H54 (cell line): ENCODE measurements around the gene PRIM2.
"Not testable (repeated sequence)": the region's sequence is repeated elsewhere in the genome, so short reads cannot be mapped to it uniquely, and the experiment has no call there.

Experiments
- DNase-seq: peaks from one replicate; pipeline ENCODE4 v3.0.0; 2011; ENCODE audit warnings: low spot score, mixed read lengths; ENCODE audit not compliant: insufficient read length
- FAIRE-seq: peaks from 3 replicates; lab custom pipeline; 2011; peaks lifted over from hg19 to GRCh38; lab: Jason Lieb, UNC
- POLR2A ChIP-seq: IDR thresholded peaks from 2 replicates; pipeline ENCODE4 v1.6.1; 2011; ENCODE audit warnings: low read depth, mild to moderate bottlenecking, low read length

Gene PRIM2

GRCh38 chr6:57459781-57460180 lies 142.4 kb downstream of the PRIM2 start:
- FAIRE-seq, DNase-seq: not testable (repeated sequence)

- DNase-seq, FAIRE-seq: not testable (repeated sequence)
These were observed 143.6 kb downstream of the PRIM2 start for GRCh38 chr6:57461022-57461421.

DNA sequence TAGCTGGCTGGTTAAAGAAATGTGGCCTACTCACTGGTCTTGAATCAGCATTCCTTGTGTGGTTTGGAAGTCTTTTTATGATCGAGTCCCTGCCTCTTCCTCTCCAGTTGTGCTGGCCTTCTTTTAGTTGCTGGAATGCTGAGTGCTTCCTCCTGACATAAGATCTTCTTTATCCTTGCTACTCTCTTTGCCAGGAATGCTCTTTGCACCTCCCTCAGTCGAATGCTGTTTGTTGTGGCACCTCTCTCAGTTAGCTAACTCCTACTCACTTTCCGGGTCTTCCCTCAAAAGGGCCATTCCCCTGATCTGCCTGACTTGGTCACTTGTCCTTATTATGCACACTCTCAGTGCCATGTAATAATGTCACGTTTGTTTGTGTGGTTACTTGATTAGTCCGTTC lies 146.4 kb downstream of the PRIM2 start:
- DNase-seq, FAIRE-seq: not testable (repeated sequence)

DNA sequence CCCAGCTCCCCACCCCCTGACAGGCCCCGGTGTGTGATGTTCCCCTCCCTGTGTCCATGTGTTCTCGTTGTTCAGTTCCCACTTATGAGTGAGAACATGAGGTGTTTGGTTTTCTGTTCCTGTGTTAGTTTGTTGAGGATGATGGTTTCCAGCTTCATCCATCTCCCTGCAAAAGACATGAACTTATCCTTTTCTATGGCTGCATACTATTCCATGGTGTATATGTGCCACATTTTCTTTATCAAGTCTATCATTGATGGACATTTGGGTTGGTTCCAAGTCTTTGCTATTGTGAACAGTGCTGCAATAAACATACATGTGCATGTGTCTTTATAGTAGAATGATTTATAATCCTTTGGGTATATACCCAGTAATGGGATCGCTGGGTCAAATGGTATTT lies 148.5 kb downstream of the PRIM2 start:
- not testable (repeated sequence) for FAIRE-seq, DNase-seq

- no peak for TF ChIP-seq POLR2A
- FAIRE-seq (peak; percentile 71), DNase-seq (no peak)
These were observed 151.6 kb downstream of the PRIM2 start for GRCh38 chr6:57469072-57469471.

- not testable (repeated sequence) for FAIRE-seq, DNase-seq
These were observed 152.7 kb downstream of the PRIM2 start for GRCh38 chr6:57470148-57470547.

GRCh38 chr6:57471314-57471864 lies 154.0 kb downstream of the PRIM2 start:
- DNase-seq = not testable (repeated sequence)
- peak; percentile 55 for FAIRE-seq

GRCh38 chr6:57472861-57473362 lies 155.5 kb downstream of the PRIM2 start:
- FAIRE-seq = peak; percentile 97
- peak; percentile 6 for DNase-seq

DNA sequence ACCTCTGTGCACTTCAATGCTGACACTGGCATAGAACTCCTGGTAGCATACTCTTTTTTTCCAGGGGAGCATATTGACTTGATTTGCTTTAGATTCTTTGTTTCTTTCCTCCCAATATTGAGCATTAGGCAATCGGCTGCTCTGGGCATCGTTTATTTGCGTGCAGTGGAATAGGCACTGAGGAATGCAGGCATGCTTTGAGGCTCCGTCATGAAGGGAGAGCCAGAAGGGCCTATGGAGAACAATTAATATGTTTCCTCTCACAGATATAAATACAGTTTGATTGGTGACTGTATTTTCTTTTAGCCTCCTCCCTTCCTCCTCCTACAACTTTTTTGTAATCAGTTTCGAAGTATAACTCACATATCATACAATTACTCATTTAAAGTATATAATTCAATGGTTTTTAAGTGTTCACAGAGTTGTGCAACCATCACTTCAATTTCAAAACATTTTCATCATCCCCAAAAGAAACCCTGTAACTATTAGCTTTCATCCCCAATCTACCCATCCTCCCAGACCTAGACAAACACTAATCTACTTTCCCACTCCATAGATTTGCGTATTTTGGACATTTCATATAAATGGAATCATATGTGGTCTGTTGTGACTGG lies 157.5 kb downstream of the PRIM2 start:
- not testable (repeated sequence) for DNase-seq
- FAIRE-seq = peak; percentile 6

DNA sequence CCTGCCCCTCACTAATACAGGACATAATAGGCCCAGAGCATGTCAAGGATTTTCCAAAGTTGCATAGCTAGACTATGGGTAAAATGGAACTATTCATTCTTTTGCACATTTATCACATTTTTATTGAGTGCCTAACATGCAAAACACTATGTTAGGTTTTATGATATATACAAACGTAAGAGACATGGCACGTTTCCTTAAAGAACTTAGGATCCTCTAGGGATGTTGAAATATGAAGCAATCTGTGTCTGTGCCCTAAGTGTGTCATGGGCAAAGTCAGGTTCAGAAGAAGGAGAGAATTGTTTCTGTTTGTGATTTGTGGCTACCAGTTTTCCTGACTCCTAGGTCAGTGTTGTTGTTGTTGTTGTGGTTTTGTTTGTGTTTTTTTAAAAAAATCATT lies 158.2 kb downstream of the PRIM2 start:
- not testable (repeated sequence) for FAIRE-seq

GRCh38 chr6:57480194-57480593 lies 162.8 kb downstream of the PRIM2 start:
- FAIRE-seq, DNase-seq: not testable (repeated sequence)

More for the DNA sequence above, 158.2 kb downstream of the PRIM2 start:
- DNase-seq = not testable (repeated sequence)

DNA sequence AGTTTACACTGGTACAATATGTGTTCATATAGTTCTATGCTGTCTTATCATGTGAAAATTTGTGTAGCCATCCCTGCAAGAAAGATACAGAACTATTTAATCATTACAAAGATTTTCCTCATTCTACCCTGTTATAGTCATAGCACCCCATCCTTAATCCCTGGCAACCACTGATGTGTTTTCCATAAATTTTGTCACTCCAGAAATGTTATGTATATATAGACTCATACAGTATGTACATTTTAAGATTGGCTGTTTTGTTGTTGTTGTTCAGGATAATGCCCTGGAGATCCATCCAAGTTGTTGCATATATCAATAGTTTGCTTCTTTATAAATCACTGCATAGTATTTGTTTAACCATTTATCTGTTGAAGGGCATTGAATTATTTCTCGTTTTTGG lies 163.7 kb downstream of the PRIM2 start:
- DNase-seq = not testable (repeated sequence)
- peak; percentile 15 for FAIRE-seq

DNA sequence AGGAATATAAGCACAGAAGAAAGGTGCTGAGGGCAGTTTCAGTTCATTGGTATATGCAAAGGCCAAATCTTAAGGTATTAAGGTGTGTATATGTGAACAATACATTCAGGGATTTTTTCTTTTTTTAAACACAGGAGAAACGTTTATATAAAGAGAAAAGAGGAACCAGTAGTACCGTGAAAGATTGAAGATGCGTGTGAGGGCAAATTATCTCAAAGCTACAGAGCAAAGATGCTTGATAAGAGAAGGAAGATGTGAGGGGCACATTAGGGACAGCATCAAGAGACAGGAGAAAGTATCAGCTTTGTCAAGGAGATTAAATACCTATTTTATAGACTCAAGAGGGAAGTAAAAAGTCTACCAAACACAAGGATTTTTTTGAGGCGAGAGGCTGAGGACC lies 165.0 kb downstream of the PRIM2 start:
- not testable (repeated sequence) for FAIRE-seq, DNase-seq

DNA sequence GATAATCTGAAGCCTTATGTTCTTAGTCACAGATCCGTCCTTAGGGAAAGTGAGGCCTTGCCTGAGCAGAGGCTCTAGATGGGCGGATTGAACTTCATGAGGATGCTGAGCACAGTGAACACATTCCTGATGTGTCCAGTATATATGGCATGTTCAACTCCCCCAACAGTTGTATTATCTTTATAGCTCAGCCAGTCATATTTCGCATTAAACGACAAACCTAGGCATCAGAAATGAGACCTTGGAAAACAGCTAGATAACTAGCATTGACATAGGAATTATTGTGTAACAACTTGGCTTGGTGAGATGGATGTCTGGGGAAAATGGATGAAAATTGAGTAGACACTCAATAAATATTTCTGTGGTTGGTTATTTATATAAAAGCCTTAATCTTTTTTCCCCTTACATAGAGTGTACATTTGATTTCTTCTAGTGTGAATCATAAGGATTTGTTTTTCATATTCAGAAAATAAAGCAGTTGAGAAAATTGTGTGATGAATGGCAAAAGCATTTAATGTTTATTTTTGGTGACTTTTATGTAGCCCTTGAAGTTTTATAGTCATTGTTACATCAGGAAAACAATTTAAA lies 169.2 kb downstream of the PRIM2 start:
- FAIRE-seq = peak; percentile 38
- DNase-seq = not testable (repeated sequence)

- not testable (repeated sequence) for FAIRE-seq, DNase-seq
These were observed 171.1 kb downstream of the PRIM2 start for GRCh38 chr6:57488551-57488950.

- not testable (repeated sequence) for DNase-seq, FAIRE-seq
These were observed 172.5 kb downstream of the PRIM2 start for GRCh38 chr6:57489887-57490286.

DNA sequence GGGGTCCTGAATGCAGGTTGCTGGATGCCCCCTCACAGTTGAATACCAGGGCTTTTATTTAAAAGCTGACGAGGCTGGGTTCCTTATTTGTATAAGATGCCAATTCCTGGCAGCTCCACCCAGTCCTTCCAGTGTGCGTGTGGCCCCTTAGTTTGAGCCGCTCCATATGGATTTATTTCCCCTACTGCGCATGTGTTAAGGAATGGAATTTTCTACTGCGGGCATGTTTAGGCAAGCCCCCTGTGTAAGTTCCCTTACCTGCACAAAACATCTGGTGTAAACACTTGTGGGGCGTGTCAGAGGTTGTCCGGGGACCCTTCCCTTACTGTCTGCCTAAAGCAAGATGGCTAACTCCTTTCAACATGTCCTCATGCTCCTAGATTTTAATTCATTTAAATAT lies 174.4 kb downstream of the PRIM2 start:
- DNase-seq, FAIRE-seq: not testable (repeated sequence)

GRCh38 chr6:57496251-57496650 lies 178.8 kb downstream of the PRIM2 start:
- FAIRE-seq = not testable (repeated sequence)

GRCh38 chr6:57500368-57501021 lies 183.1 kb downstream of the PRIM2 start:
- DNase-seq = not testable (repeated sequence)
- peak; percentile 64 for FAIRE-seq

More at GRCh38 chr6:57496251-57496650, 178.8 kb downstream of the PRIM2 start:
- not testable (repeated sequence) for DNase-seq

- DNase-seq, FAIRE-seq: not testable (repeated sequence)
These were observed 185.0 kb downstream of the PRIM2 start for GRCh38 chr6:57502387-57502786.
